HG03439 (cell line): ENCODE data around the gene ABCA2.

Source experiments
- ATAC-seq: cut with Tn5 transposase; IDR thresholded peaks from one replicate; pipeline ENCODE4 v1.9.1; 2021; ENCODE audit warnings: mild to moderate bottlenecking, moderate library complexity; ENCODE audit not compliant: unreplicated experiment

The ABCA2 gene

GRCh38 chr9:136968333-136969127 is 59.5 kb downstream of the ABCA2 start:
- no peak for ATAC-seq

DNA sequence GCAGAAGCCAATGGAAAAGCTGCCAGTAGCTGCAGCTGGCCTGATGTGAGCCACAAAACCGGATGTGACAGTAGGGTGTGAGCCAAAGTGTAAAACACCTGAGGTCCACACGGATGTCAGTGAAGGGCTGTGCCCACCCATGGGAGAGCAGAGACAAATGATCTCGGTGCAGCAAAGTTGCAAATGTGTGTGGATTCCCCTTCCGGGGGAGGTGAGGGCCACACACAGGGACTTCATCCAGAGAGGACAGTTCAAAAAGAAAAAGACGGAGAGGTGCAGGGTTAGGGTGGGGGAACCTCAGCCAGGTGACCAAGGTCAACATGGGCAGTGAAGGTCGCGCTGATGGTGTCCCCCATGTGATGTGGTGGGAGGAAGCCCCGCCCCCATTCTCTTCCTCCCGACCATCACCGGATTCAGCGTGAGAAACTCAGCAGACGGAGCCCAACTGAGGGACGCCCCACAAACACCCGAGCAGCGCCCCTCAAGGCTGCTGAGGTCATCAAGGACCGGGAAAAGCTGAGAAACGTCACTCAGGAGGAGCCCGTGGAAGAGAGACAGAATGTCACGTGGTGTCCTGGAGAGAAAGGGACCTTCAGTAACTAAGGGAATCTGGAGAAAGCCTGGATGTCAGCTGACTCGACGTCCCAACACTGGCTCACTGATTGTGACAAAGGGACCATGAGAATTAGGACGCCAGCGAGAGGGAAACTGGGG is 62.1 kb downstream of the ABCA2 start:
- no peak for ATAC-seq

- no peak for ATAC-seq
Observed at GRCh38 chr9:136964833-136965422, 63.1 kb downstream of the ABCA2 start.

- no peak for ATAC-seq
Observed at GRCh38 chr9:136964171-136964689, 63.8 kb downstream of the ABCA2 start.

GRCh38 chr9:136963751-136964150 is 64.3 kb downstream of the ABCA2 start:
- no peak for ATAC-seq

DNA sequence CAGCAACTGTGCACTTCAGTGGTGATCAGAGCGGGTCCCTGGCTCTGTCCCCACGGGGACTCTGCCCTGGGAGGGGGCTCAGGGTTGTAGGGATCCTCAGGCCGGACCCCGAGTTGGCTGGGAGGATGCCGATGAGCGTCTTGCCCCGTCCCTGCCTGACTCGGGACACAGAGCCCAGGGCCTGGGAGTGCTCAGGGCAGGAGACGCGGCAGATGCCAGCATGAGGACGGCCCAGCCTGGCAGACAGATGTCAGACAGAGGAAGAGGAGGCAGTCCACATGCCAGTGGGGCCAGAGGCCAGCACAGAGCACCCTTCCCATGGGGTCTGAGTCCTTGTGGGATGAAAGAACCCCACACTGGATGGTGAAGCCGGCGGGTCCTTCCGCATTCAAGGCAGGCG is 64.7 kb downstream of the ABCA2 start:
- ATAC-seq: no peak

DNA sequence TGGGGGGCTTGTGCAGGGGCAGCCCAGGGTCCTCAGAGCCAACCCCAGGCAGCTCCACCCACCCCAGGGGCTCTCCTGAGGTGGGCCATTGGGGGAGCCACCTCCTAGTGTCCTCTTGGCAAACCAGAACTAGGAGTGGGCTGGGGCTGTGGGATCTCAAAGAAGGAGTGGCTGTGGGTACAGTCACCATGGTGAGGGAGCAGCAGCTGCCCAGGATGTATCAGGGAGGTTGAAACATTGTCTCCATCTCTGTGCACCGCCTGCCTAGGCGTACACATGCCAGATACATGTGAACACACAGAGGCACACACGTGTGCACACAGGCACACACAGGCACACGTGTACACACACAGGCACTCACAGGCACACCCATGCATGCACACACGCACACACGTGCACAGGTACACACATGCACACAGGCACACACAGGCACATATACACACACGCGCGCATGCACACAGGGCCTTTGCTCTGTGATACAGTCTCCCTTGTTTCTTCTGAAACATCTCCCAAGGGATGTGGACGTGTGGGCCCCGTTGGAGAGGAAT is 65.3 kb downstream of the ABCA2 start:
- ATAC-seq: no peak

GRCh38 chr9:136962163-136962562 is 65.9 kb downstream of the ABCA2 start:
- ATAC-seq: no peak

- no peak for ATAC-seq
Observed at GRCh38 chr9:136961279-136962065, 66.6 kb downstream of the ABCA2 start.

DNA sequence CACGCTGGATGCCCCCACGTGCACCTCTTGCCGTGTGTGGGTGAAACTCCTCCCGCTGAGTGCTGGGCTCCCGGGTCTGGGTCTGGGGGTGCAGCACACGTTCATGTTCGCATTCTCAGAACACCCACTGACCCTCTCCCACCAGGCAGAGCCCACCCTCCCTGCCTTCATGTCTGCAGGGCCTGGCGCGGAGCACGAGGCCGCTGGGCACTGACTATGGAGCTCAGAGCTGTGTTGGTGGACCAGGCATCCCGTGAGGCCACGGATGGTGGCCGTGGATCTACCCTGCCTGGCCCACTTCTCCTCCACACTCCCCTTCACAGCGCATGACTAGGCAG is 67.1 kb downstream of the ABCA2 start:
- ATAC-seq: no peak

DNA sequence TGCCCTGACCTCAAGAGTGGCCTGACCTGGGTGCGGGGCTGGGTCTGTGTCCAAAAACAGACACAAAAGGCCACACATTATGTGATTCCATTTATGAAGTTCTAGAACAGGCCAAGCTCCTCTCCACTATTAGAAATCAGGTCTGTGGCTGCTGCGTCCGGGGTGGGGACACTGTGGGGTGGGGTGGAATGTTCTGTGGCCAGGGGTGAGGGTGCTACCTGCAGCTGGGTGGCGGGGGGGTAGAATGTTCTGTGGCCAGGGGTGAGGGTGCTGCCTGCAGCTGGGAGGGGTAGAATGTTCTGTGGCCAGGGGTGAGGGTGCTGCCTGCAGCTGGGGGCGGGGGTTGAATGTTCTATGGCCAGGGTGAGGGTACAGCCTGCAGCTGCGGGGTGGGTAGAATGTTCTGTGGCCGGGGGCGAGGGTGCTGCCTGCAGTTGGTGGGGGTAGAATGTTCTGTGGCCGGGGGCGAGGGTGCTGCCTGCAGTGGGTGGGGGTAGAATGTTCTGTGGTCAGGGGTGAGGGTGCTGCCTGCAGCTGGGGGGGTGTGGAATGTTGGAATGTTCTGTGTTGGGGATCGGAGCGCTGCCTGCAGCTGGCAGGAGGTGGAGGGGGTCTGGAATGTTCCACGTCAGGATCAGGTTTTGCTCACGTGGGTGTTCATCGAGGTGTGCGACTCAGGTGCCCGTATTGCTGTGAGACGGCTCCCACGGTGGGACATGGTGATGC is 67.7 kb downstream of the ABCA2 start:
- ATAC-seq: no peak

- ATAC-seq: no peak
Observed at GRCh38 chr9:136958898-136959850, 68.9 kb downstream of the ABCA2 start.

DNA sequence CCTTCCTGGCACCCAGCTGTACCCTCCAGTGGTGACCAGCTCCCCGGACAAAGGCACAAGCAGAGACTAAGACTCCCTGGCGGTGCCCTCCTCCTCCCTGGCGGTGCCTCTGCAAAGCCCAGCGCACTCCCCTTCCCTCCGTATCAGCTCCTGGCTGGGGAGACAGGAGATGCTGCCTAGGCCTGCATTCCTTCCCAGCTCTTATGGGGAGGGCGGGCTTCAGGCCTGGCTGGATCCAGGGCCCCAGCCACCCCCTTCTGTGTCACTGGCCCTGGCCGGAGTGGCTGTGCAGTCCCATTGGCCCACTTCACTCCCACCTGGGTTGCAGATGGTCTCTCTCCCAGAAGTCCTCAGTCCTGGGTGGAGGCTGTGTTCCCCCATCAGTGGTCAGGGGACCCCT is 69.6 kb downstream of the ABCA2 start:
- ATAC-seq: no peak

GRCh38 chr9:136957901-136958300 is 70.1 kb downstream of the ABCA2 start:
- no peak for ATAC-seq

DNA sequence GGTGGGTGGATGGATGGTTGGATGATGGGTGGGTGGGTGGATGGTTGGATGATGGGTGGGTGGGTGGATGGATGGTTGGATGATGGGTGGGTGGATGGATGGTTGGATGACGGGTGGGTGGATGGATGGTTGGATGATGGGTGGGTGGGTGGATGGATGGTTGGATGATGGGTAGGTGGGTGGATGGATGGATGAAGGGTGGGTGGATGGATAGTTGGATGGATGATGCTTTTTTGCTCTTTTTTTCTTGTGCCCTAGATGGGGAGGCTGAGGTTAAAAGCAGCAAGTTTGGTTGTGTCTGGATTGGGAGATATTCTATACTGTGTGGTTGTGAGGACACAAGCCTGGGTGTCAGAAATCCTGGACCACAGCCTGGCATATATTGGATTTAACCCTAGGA is 70.6 kb downstream of the ABCA2 start:
- no peak for ATAC-seq
